ENCODE measurements around the gene PSMC4. TPM values are rescaled to one million over a fixed set of nuclear protein-coding genes. Genes with fewer than 3 reads are reported as not detected.
A peak's percentile ranks its signal among the peaks of the same experiment; 100 is the strongest.

PSMC4 gene
- total RNA-seq, 1 donor from 2014 or later: 118 TPM

DNA sequence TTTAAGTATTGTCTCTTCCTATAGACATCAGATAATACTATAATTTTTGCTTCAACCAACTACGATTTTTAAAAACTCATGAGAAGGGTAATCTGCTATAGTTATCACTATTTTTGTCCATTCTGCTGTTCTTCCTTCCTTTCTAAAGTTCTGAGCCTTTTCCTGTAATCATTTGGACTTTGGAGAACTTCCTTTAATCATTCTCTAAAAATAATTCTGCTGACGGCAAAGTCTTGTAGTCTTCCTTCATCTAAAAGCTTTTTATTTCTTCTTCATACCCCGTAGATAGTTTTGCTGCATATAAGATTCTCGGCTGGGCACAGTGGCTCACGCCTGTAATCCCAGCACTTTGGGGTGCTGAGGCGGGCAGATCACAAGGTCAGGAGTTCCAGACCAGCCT, 31.4 kb upstream of the PSMC4 start:
- peaks cover 2% of the 10 kb centered on the region for H3K27me3 Mint-ChIP-seq (ENCODE audit: low read depth)
- peaks cover 17% of the 10 kb centered on the region for H3K4me1 Mint-ChIP-seq
- no peaks in the 10 kb centered on the region for H3K36me3 Mint-ChIP-seq (ENCODE audit: low read depth)

DNA sequence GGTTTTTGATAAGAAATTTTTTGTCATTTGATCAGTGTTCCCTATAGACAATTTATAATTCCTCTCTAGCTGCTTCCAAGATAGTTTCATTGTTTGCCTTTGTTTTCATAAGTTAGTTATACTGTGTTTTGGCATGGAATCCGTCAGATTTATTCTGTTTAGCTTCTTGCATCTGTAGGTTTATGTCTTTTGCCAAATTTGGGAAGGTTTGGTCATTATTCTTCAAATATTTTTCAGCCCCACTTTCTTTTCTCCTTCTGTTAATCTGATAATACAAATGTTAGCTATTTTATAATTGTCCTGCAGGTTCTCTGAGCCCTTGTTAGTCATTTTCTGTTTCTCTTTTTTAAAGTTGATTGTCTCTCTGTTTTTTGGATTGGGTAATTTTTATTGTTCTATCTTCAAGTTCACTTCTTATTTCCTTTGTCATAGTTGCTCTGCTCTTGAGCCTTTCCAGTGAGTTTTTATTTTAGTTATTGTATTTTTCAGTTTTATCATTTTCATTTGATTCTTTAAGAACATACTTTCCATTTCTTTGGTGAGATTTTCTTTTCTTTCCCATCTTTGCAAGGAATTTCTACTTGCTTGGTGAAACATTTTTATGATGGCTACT, 30.6 kb upstream of the PSMC4 start:
- no peak for DNase-seq (ENCODE audit: low read depth, low spot score)
- Mint-ChIP-seq H3K27ac (ENCODE audit: unreplicated experiment) (no peak overlapping the region), H3K27me3 (ENCODE audit: low read depth) (peaks cover 2% of the 10 kb centered on the region), H3K9me3 (peaks cover 7% of the 10 kb centered on the region), H3K4me3 (no peak overlapping the region), H3K4me1 (peaks cover 17% of the 10 kb centered on the region), H3K36me3 (ENCODE audit: low read depth) (no peaks in the 10 kb centered on the region)
- TF ChIP-seq, protein P1, sequence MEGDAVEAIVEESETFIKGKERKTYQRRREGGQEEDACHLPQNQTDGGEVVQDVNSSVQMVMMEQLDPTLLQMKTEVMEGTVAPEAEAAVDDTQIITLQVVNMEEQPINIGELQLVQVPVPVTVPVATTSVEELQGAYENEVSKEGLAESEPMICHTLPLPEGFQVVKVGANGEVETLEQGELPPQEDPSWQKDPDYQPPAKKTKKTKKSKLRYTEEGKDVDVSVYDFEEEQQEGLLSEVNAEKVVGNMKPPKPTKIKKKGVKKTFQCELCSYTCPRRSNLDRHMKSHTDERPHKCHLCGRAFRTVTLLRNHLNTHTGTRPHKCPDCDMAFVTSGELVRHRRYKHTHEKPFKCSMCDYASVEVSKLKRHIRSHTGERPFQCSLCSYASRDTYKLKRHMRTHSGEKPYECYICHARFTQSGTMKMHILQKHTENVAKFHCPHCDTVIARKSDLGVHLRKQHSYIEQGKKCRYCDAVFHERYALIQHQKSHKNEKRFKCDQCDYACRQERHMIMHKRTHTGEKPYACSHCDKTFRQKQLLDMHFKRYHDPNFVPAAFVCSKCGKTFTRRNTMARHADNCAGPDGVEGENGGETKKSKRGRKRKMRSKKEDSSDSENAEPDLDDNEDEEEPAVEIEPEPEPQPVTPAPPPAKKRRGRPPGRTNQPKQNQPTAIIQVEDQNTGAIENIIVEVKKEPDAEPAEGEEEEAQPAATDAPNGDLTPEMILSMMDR (conservative IDR thresholded peaks at IDR 0.05): no peak

More for the DNA sequence above, 31.4 kb upstream of the PSMC4 start:
- H3K9me3 Mint-ChIP-seq: peaks cover 7% of the 10 kb centered on the region
- no peak overlapping the region for H3K4me3 Mint-ChIP-seq
- no peak overlapping the region for H3K27ac Mint-ChIP-seq (ENCODE audit: unreplicated experiment)
- TF ChIP-seq, protein P1 (conservative IDR thresholded peaks at IDR 0.05): no peak
- DNase-seq (ENCODE audit: low read depth, low spot score): no peak

DNA sequence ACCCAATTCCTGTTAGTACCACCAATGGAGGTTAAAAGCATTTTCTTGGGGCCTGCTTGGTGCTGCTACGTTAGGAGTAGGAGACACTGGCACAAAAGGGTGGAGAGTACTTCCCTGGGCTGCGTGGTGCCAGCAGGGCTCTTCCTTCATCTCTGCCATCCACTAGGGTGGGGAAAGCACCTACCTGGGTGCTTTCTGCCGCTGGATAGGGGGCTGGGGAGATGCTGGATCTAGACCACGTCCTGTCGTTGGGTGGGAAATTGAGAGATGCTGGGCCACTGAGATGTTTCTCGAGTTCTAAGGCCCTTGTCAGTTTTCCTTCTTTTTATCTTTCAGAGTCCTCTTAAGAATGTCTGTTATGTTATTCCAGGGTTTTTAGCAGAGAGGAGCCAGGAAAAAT, 29.8 kb upstream of the PSMC4 start:
- Mint-ChIP-seq H3K27me3 (ENCODE audit: low read depth) (peaks cover 2% of the 10 kb centered on the region), H3K27ac (ENCODE audit: unreplicated experiment) (no peak overlapping the region), H3K9me3 (peaks cover 7% of the 10 kb centered on the region), H3K36me3 (ENCODE audit: low read depth) (no peaks in the 10 kb centered on the region), H3K4me1 (peaks cover 17% of the 10 kb centered on the region), H3K4me3 (no peak overlapping the region)
- no peak for DNase-seq (ENCODE audit: low read depth, low spot score)
- TF ChIP-seq, protein P1 (conservative IDR thresholded peaks at IDR 0.05): no peak

DNA sequence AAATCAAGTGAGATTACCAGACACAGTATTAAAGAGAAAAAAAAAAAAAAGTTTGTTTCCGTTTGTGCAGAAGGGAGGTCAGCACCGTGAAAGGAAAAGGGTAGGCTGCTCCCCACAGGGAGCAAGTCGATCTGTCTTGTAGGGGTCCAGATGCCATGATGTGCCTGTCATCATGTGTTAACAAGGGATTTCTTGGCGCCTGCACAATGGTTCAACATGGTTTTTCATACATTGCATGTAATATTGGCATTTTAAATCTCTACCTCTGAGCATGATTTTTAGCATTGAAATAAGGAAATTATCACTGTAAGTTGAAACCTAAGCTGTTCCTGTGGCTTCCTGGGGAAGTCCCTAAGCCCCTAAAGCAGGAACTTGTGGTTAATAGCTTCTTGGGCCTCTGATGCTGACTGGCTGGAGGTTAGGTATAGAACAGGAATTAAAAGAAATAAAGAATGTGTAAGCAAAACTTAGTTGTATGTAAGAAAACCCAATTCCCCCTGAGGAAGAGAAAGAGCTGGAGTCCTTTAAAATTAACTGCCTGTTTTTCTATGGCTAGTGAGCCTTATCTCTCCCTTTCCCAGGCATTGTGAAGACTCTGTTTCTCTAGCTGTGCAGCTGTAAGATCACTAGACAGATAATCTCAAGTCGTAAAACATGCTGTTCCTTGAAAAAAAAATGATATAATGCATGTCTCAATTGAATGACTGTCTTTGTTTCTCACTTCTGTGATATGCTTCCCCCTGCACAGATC, 29.2 kb upstream of the PSMC4 start:
- peak overlapping the region; percentile 67 for H3K27ac Mint-ChIP-seq (ENCODE audit: unreplicated experiment)
- H3K9me3 Mint-ChIP-seq: peaks cover 7% of the 10 kb centered on the region
- DNase-seq (ENCODE audit: low read depth, low spot score): no peak
- TF ChIP-seq, protein P1 (conservative IDR thresholded peaks at IDR 0.05): no peak
- H3K4me1 Mint-ChIP-seq: peaks cover 17% of the 10 kb centered on the region
- peaks cover 2% of the 10 kb centered on the region for H3K27me3 Mint-ChIP-seq (ENCODE audit: low read depth)
- H3K36me3 Mint-ChIP-seq (ENCODE audit: low read depth): no peaks in the 10 kb centered on the region
- H3K4me3 Mint-ChIP-seq: no peak overlapping the region

DNA sequence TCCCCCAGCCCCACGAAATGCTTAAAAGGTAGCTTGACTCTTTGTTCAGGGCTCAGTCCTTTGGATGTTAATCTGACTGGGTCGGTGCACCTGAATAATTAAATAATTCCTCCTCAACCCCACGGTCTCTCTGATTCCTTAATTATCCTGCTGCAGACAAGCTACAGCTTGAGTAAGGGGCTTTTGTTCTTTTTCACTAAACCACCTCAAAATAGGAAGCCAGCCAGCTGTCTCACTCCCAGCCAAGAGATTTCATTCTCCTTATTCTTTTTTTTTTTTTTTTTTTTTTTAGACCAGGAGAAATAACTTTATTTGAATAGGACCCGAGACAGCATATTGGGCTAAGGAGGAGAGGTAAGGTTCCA, 28.6 kb upstream of the PSMC4 start:
- no peaks in the 10 kb centered on the region for H3K36me3 Mint-ChIP-seq (ENCODE audit: low read depth)
- peaks cover 17% of the 10 kb centered on the region for H3K4me1 Mint-ChIP-seq
- TF ChIP-seq, protein P1 (conservative IDR thresholded peaks at IDR 0.05): no peak
- H3K27ac Mint-ChIP-seq (ENCODE audit: unreplicated experiment): peak overlapping the region; percentile 14
- peaks cover 7% of the 10 kb centered on the region for H3K9me3 Mint-ChIP-seq
- H3K4me3 Mint-ChIP-seq: no peak overlapping the region
- H3K27me3 Mint-ChIP-seq (ENCODE audit: low read depth): peaks cover 2% of the 10 kb centered on the region
- no peak for DNase-seq (ENCODE audit: low read depth, low spot score)
